MM.1S (cell line): ENCODE results near the gene NDUFA11.
"Not testable (repeated sequence)": the region's sequence is repeated elsewhere in the genome, so short reads cannot be mapped to it uniquely, and the experiment has no call there.

Source experiments
- EZH2phosphoT487 ChIP-seq: fragments of 300-600 bp; sonication (generic); IDR thresholded peaks from 2 replicates; pipeline ENCODE4 v1.6.1; 2018; ENCODE audit warnings: antibody characterized with exemption, low read length
- TF ChIP-seq, protein P1 (sequence below): fragments of 300-600 bp; sonication (generic); IDR thresholded peaks from 2 replicates; pipeline ENCODE4 v1.5.1; 2016; ENCODE audit warnings: antibody characterized with exemption, low read length, mixed read lengths

DNA sequence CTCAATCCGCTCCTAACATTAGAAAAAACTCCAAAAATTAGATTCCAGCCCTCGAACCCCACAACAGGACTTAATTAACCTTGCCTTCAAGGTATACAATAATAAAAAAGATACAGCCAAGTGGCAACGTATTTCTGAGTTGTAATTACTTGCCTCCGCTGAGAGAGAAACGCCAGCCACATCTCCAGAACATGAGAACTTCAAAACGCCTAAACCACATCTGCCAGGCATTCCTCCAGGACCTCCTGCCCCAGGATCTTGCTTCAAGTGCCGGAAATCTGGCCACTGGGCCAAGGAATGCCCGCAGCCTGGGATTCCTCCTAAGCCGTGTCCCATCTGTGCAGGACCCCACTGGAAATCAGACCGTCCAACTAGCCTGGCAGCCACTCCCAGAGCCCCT is 49.5 kb downstream of the NDUFA11 start:
- TF ChIP-seq, protein P1, sequence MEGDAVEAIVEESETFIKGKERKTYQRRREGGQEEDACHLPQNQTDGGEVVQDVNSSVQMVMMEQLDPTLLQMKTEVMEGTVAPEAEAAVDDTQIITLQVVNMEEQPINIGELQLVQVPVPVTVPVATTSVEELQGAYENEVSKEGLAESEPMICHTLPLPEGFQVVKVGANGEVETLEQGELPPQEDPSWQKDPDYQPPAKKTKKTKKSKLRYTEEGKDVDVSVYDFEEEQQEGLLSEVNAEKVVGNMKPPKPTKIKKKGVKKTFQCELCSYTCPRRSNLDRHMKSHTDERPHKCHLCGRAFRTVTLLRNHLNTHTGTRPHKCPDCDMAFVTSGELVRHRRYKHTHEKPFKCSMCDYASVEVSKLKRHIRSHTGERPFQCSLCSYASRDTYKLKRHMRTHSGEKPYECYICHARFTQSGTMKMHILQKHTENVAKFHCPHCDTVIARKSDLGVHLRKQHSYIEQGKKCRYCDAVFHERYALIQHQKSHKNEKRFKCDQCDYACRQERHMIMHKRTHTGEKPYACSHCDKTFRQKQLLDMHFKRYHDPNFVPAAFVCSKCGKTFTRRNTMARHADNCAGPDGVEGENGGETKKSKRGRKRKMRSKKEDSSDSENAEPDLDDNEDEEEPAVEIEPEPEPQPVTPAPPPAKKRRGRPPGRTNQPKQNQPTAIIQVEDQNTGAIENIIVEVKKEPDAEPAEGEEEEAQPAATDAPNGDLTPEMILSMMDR = not testable (repeated sequence)
- not testable (repeated sequence) for TF ChIP-seq EZH2phosphoT487
